OCI-LY7 (cell line): Measurements from ENCODE around the gene SORCS1.

Experiments used
- CTCF ChIP-seq: fragments of 200-600 bp; sonication (generic); conservative IDR thresholded peaks from 2 replicates; pipeline ENCODE4 v1.5.1; 2014; ENCODE audit warnings: mild to moderate bottlenecking, antibody characterized with exemption, low read length, moderate library complexity, mixed read lengths
- EZH2phosphoT487 ChIP-seq: fragments of 200-600 bp; sonication (generic); IDR thresholded peaks from 2 replicates; pipeline ENCODE4 v1.6.1; 2018; ENCODE audit warnings: low read depth, borderline replicate concordance, mild to moderate bottlenecking, mixed run types, antibody characterized with exemption, low read length, moderate library complexity, mixed read lengths

GRCh38 chr10:106894692-106895091 lies 269.8 kb downstream of the SORCS1 start:
- TF ChIP-seq CTCF (no peak), EZH2phosphoT487 (no peak)
